Measurements from ENCODE around the gene IRX4. TPM values are rescaled to one million over a fixed set of nuclear protein-coding genes. Genes with fewer than 3 reads are reported as not detected.

Gene IRX4
- total RNA-seq, 1 experiment from 2014 or later = 16.5 TPM

- no TSS peak for BruUV-seq (replicated peaks)
- Histone ChIP-seq H3K27me3 (ENCODE audit: insufficient read depth, low read length) (no peaks in the 10 kb centered on the region), H4K20me1 (ENCODE audit: insufficient read depth) (no peaks in the 10 kb centered on the region), H3K9ac (ENCODE audit: low read length) (peak overlapping the region; percentile 85), H3K27ac (ENCODE audit: low read depth, low read length) (peak overlapping the region; percentile 97), H3K9me3 (ENCODE audit: control insufficient read depth in 1 of 2, insufficient read depth in 1 of 2, low read depth in 1 of 2, low read length in 2 of 2) (no peaks in the 10 kb centered on the region), H3K4me3 (replicated peaks in 1 of 2; ENCODE audit: low read depth in 1 of 2, low read length in 2 of 2) (peak overlapping the region; percentile 62 to 66), H3K9me2 (ENCODE audit: insufficient read depth) (no peaks in the 10 kb centered on the region), H3K36me3 (ENCODE audit: control insufficient read depth in 1 of 2, insufficient read depth in 2 of 2, low read length in 2 of 2) (no peaks in the 10 kb centered on the region), H3K4me2 (ENCODE audit: low read length) (peak overlapping the region; percentile 98), H3K79me2 (ENCODE audit: insufficient read depth, low read length) (no peaks in the 10 kb centered on the region), H2AFZ (ENCODE audit: low read depth, low read length, poor library complexity, severe bottlenecking) (no peak overlapping the region), H3K4me1 (ENCODE audit: control insufficient read depth in 1 of 2, insufficient read depth in 2 of 2, low read length in 2 of 2) (peaks cover 10 to 26% of the 10 kb centered on the region in 2 experiments)
- CTCF ChIA-PET = no interaction called here
- no peak for TF ChIP-seq ZBTB33 (IDR thresholded peaks at IDR 0.05; ENCODE audit: extremely low read depth, insufficient replicate concordance, low read length)
- no peak for TF ChIP-seq YY1 (IDR thresholded peaks at IDR 0.05; ENCODE audit: extremely low read depth, insufficient replicate concordance, low read depth, low read length)
- peak; percentile 54 for TF ChIP-seq POLR2AphosphoS5 (IDR thresholded peaks at IDR 0.05; ENCODE audit: low read depth, low read length)
- TF ChIP-seq MAX (IDR thresholded peaks at IDR 0.05) = peak; percentile 77
- TF ChIP-seq CEBPB (IDR thresholded peaks at IDR 0.05; ENCODE audit: low read depth) = no peak
- peak; percentile 91 for TF ChIP-seq ZFX (IDR thresholded peaks at IDR 0.05)
- peak; percentile 51 for TF ChIP-seq POLR2A (IDR thresholded peaks at IDR 0.05; ENCODE audit: borderline replicate concordance, extremely low read depth, insufficient read depth, insufficient read length)
- POLR2A ChIA-PET = no interaction called here
- RAD21 ChIA-PET (ENCODE audit: low non-redundant PET in 1 of 2, low total read pairs in 2 of 2, uncharacterized antibody in 2 of 2, unreplicated experiment in 2 of 2) = no interaction called here
- ATAC-seq (peak; percentile 56), DNase-seq (ENCODE audit: low read depth, low spot score) (no peak)
- intact Hi-C loops (cut with micrococcal nuclease) = loop anchor here (1.0 to 10.0 kb wide), 3 partner anchors 50 to 133 kb away; partner anchors contain the start of gene MRPL36
These were observed 891 bp downstream of the IRX4 start for GRCh38 chr5:1881731-1882336.

Measured in HCT116 (cell line).